Loucy (cell line): ENCODE results near the gene RGS11.

Source experiments
- CTCF ChIP-seq: fragments of 200-600 bp; sonication (generic); conservative IDR thresholded peaks from 2 replicates; pipeline ENCODE4 v1.5.1; 2014; ENCODE audit warnings: mild to moderate bottlenecking, antibody characterized with exemption, low read length
- EZH2phosphoT487 ChIP-seq: fragments of 200-600 bp; IDR thresholded peaks from 2 replicates; pipeline ENCODE4 v1.6.1; 2018; ENCODE audit warnings: antibody characterized with exemption, mild to moderate bottlenecking, moderate library complexity, borderline replicate concordance

- TF ChIP-seq CTCF (no peak), EZH2phosphoT487 (no peak)
Measured at GRCh38 chr16:273547-274421, 2.0 kb downstream of the RGS11 start.
